Thyroid gland (tissue), 4 donors: ENCODE data around the gene PLPP1.

Experiments used
- CTCF ChIP-seq, 6 experiments: fragments of 200-600 bp in 3 of 6; fragments of 450-650 bp in 3 of 6; sonication (generic) in 3 of 6; IDR thresholded peaks; one replicate each; pipeline ENCODE4 v1.5.1; 2016 to 2019; ENCODE audit warnings: antibody characterized with exemption in 6 of 6, mild to moderate bottlenecking in 2 of 6, inconsistent platforms in 1 of 6, moderate library complexity in 1 of 6
- POLR2A ChIP-seq, 2 donors: fragments of 450-650 bp; IDR thresholded peaks; one replicate each; pipeline ENCODE4 v1.6.1; 2017; ENCODE audit warnings: antibody characterized with exemption in 2 of 2, mild to moderate bottlenecking in 2 of 2, moderate library complexity in 1 of 2

GRCh38 chr5:55510523-55510880, 24.3 kb downstream of the PLPP1 start:
- no peak for TF ChIP-seq CTCF (IDR thresholded peaks at IDR 0.05)
- TF ChIP-seq POLR2A (IDR thresholded peaks at IDR 0.05): no peak
